Measurements from ENCODE around the gene LZTS3. TPM values are rescaled to one million over a fixed set of nuclear protein-coding genes. Genes with fewer than 3 reads are reported as not detected.

Gene LZTS3
- polyA plus RNA-seq, 2 of the 4 experiments (the other 2 are of a cell fraction): 3.8 TPM

DNA sequence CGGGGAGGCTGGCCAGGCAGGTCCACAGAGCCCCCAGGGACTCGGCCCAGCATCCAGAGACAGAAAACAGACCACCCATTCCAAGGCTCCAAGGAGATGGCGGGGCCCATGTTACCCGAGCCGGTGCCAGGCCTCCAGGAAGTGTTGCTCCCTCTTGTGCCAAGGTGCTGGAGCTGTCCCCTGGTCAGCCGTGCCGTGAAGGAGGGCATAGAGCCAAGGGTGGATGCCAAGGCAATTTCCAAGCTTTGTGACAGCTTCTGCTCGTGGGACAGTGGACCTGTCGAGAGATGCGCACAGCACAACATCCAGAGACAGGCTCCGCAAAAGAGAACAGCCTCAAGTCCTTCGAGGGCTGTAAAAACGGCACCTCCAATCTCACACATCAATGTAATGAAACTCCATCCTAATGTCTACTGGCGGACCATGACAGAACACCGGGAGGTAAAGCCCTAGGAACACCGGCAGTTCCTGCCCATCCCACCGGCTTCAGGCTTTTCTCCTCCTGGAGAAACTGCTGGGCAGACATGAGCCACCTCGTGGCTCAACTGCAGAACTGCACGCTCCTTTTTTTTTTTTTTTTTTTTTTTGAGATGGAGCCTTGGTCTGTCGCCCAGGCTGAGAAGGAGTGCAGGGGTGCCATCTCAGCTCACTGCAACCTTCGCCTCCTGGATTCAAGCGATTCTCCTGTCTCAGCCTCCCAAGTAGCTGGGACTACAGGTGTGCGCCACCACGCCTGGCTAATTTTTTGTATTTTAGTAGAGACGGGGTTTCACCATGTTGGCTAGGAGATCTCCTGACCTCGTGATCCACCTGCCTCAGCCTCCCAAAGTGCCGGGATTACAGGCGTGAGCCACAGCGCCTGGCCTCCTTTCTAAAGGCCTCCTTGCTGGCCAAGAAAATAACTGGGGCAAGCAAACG, 57.9 kb downstream of the LZTS3 start:
- H3K4me1 ChIP-seq: peaks cover 15% of the 10 kb centered on the region; the same call in 2 of the 3 replicates
- H3K9me3 ChIP-seq: no peaks in the 10 kb centered on the region
- no peak overlapping the region for H3K4me3 ChIP-seq
- TF ChIP-seq SMC3 (IDR thresholded peaks at IDR 0.05): peak; percentile 81
- TF ChIP-seq RAD21 (conservative IDR thresholded peaks at IDR 0.05 in 1 of 2, IDR thresholded peaks at IDR 0.05 in 1 of 2): peak; percentile 56 to 70; a peak in 3 of 5 replicates
- TF ChIP-seq CTCF (IDR thresholded peaks at IDR 0.05): peak; percentile 81
- 0 out of 2 replicates have a peak, but pooled peaks have one; percentile 40 for TF ChIP-seq MYC (IDR thresholded peaks at IDR 0.05; ENCODE audit: borderline replicate concordance, low read length)
- no peak for TF ChIP-seq POLR2AphosphoS2 (conservative IDR thresholded peaks at IDR 0.05; ENCODE audit: low read length)
- no peak for TF ChIP-seq RARB (CRISPR knock-in tag; IDR thresholded peaks at IDR 0.05)
- TF ChIP-seq KDM1A (IDR thresholded peaks at IDR 0.05; ENCODE audit: low read depth): no peak
- ATAC-seq (peak; percentile 78 to 85), DNase-seq (ENCODE audit: low read depth in 1 of 2, low spot score in 1 of 2) (peak; percentile 77 to 97), FAIRE-seq (no peak)
- H3K4me2 ChIP-seq: 0 out of 3 replicates have a peak overlapping the region, but pooled peaks have one; percentile 21
- WGBS (ENCODE audit: missing lambda C conversion rate): 45% methylated on average over 29 of the region's 30 CpGs
- ChIA-PET CTCF (interaction anchor here (0.6 to 9.5 kb wide), 29 partner anchors 8 to 429 kb away, joined by 3 to 133 read pairs (median 3); partner anchors contain the start of gene GNRH2), POLR2A (interaction anchor here (0.6 kb wide), 1 partner anchor 22 kb away, joined by 3 read pairs; no protein-coding TSS in a partner anchor)
- H3K27ac ChIP-seq: peak overlapping the region in 1 of 2 experiments; percentile 4; a peak in 1 of 6 replicates

Other genes with a start within 250 kb of the LZTS3 start
- not detected in 2 replicates for gene GNRH2, start 129.9 kb downstream of the LZTS3 start, polyA plus RNA-seq (2011; rRNA removed)
- gene GNRH2, start 129.9 kb downstream of the LZTS3 start, polyA plus RNA-seq (2017; fragmentation: RNase III; extraction: RNeasy Plus Mini Kit Qiagen cat#74134 plus additional on column Dnase treatment): 0.12 to 0.20 TPM in 2 of 3 replicates, not detected in the other
- gene MRPS26, start 127.5 kb downstream of the LZTS3 start, polyA plus RNA-seq (2011; rRNA removed): 69.4 and 71.3 TPM in 2 replicates
- 106 to 111 TPM (median 107 TPM) in 3 replicates for gene MRPS26, start 127.5 kb downstream of the LZTS3 start, polyA plus RNA-seq (2017; fragmentation: RNase III; extraction: RNeasy Plus Mini Kit Qiagen cat#74134 plus additional on column Dnase treatment)
- not detected in 2 replicates for gene OXT, start 101.9 kb downstream of the LZTS3 start, polyA plus RNA-seq (2011; rRNA removed)
- gene OXT, start 101.9 kb downstream of the LZTS3 start, polyA plus RNA-seq (2017; fragmentation: RNase III; extraction: RNeasy Plus Mini Kit Qiagen cat#74134 plus additional on column Dnase treatment): not detected in 3 replicates
- not detected in 2 replicates for gene AVP, start 88.8 kb downstream of the LZTS3 start, polyA plus RNA-seq (2011; rRNA removed)
- gene AVP, start 88.8 kb downstream of the LZTS3 start, polyA plus RNA-seq (2017; fragmentation: RNase III; extraction: RNeasy Plus Mini Kit Qiagen cat#74134 plus additional on column Dnase treatment): not detected in 3 replicates
- 39.5 and 43.4 TPM in 2 replicates for gene FASTKD5, start 13.7 kb downstream of the LZTS3 start, polyA plus RNA-seq (2011; rRNA removed)
- 33.0 to 36.4 TPM (median 33.9 TPM) in 3 replicates for gene FASTKD5, start 13.7 kb downstream of the LZTS3 start, polyA plus RNA-seq (2017; fragmentation: RNase III; extraction: RNeasy Plus Mini Kit Qiagen cat#74134 plus additional on column Dnase treatment)
- 3.4 and 4.3 TPM in 2 replicates for gene UBOX5, start 13.7 kb downstream of the LZTS3 start, polyA plus RNA-seq (2011; rRNA removed)
- gene UBOX5, start 13.7 kb downstream of the LZTS3 start, polyA plus RNA-seq (2017; fragmentation: RNase III; extraction: RNeasy Plus Mini Kit Qiagen cat#74134 plus additional on column Dnase treatment): 4.0 to 5.3 TPM (median 4.2 TPM) in 3 replicates
- gene DDRGK1, start 31.1 kb upstream of the LZTS3 start, polyA plus RNA-seq (2011; rRNA removed): 54.2 and 87.4 TPM in 2 replicates
- 104 to 123 TPM (median 120 TPM) in 3 replicates for gene DDRGK1, start 31.1 kb upstream of the LZTS3 start, polyA plus RNA-seq (2017; fragmentation: RNase III; extraction: RNeasy Plus Mini Kit Qiagen cat#74134 plus additional on column Dnase treatment)
- gene ITPA, start 35.9 kb upstream of the LZTS3 start, polyA plus RNA-seq (2011; rRNA removed): 54.0 and 55.9 TPM in 2 replicates
- gene ITPA, start 35.9 kb upstream of the LZTS3 start, polyA plus RNA-seq (2017; fragmentation: RNase III; extraction: RNeasy Plus Mini Kit Qiagen cat#74134 plus additional on column Dnase treatment): 102 to 106 TPM (median 103 TPM) in 3 replicates
- gene SLC4A11, start 65.6 kb upstream of the LZTS3 start, polyA plus RNA-seq (2011; rRNA removed): 2.0 and 3.6 TPM in 2 replicates
- gene SLC4A11, start 65.6 kb upstream of the LZTS3 start, polyA plus RNA-seq (2017; fragmentation: RNase III; extraction: RNeasy Plus Mini Kit Qiagen cat#74134 plus additional on column Dnase treatment): 6.5 to 14.0 TPM (median 10.7 TPM) in 3 replicates
- gene DNAAF9, start 234.1 kb upstream of the LZTS3 start, polyA plus RNA-seq (2011; rRNA removed): 7.5 and 8.2 TPM in 2 replicates
- 4.3 to 6.2 TPM (median 4.9 TPM) in 3 replicates for gene DNAAF9, start 234.1 kb upstream of the LZTS3 start, polyA plus RNA-seq (2017; fragmentation: RNase III; extraction: RNeasy Plus Mini Kit Qiagen cat#74134 plus additional on column Dnase treatment)

Data from A549 (cell line).